Measurements from ENCODE around the gene TBC1D1. TPM values are rescaled to one million over a fixed set of nuclear protein-coding genes. Genes with fewer than 3 reads are reported as not detected.

TBC1D1 gene
- total and polyA plus RNA-seq, 2 of the 8 experiments (the other 6 are each of a cell fraction or from before 2014, with no cell fraction given), result 96.9 to 162 TPM

- TF ChIP-seq TEAD4 (IDR thresholded peaks at IDR 0.05; ENCODE audit: low read depth, low read length), result no peak
- TF ChIP-seq RBBP5 (IDR thresholded peaks at IDR 0.05; ENCODE audit: borderline replicate concordance, low read depth, low read length), result no peak
These were observed 226.7 kb downstream of the TBC1D1 start (continued) for GRCh38 chr4:38117591-38117990.
